ENCODE data around the gene DEGS1.
"Not testable (repeated sequence)": the region's sequence is repeated elsewhere in the genome, so short reads cannot be mapped to it uniquely, and the experiment has no call there.

DEGS1 gene

DNA sequence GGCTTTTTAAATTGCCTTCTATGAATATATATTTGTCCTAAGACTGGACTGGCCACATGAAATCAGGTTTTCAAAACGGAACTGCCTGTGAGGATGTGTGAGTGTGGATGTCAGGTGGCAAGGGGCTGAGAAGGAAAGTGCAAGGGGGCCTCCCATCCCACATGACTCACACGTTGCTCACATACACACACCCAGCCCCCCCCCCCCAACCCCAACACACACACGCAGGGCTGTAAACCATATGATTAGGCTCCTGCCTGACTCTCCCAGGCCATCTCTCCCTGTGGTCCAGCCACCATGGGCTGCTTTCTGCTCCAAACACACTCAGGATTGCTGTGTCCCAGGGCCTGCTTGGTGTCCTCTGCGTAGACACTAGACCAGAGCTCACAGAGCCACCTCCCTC lies 22.4 kb downstream of the DEGS1 start:
- H3K14ac ChIP-seq (ENCODE audit: low read length) = peak overlapping the region; percentile 75
- peak overlapping the region; percentile 70 for H3K27ac ChIP-seq (ENCODE audit: low read depth, low read length)
- H3K9me3 ChIP-seq (ENCODE audit: insufficient read depth, low read depth, low read length) = no peaks in the 10 kb centered on the region
- peaks cover 23 to 27% of the 10 kb centered on the region in 2 experiments for H3K4me1 ChIP-seq (ENCODE audit: control insufficient read depth in 1 of 2, insufficient read depth in 2 of 2, low read length in 2 of 2)
- H3K79me1 ChIP-seq (ENCODE audit: low read length) = peaks cover 18% of the 10 kb centered on the region
- no peaks in the 10 kb centered on the region for H3K27me3 ChIP-seq (ENCODE audit: insufficient read depth, low read length)
- H3K36me3 ChIP-seq (ENCODE audit: control insufficient read depth in 1 of 2, insufficient read depth in 2 of 2, low read length in 2 of 2) = no peaks in the 10 kb centered on the region
- peak overlapping the region; percentile 15 for H3K4me2 ChIP-seq (ENCODE audit: low read length)
- H2BK12ac ChIP-seq (ENCODE audit: low read length) = peak overlapping the region; percentile 65
- peak overlapping the region; percentile 74 for H4K8ac ChIP-seq (ENCODE audit: low read depth, low read length)
- H3K9ac ChIP-seq (ENCODE audit: low read length) = no peak overlapping the region
- peak overlapping the region; percentile 75 for H3K18ac ChIP-seq (ENCODE audit: low read length)
- no peak overlapping the region for H3K23ac ChIP-seq (ENCODE audit: low read length)
- peak; percentile 27 to 36 for DNase-seq
- H2AK5ac ChIP-seq (ENCODE audit: low read length) = peak overlapping the region; percentile 87
- no peak overlapping the region for H3K4me3 ChIP-seq (ENCODE audit: low read depth, low read length)
- no peak overlapping the region for H4K12ac ChIP-seq (ENCODE audit: low read depth, low read length)
- peak overlapping the region; percentile 85 for H4K91ac ChIP-seq (ENCODE audit: low read depth, low read length)
- peak overlapping the region; percentile 40 for H3K4ac ChIP-seq (ENCODE audit: low read depth, low read length)
- peak overlapping the region; percentile 86 for H2BK5ac ChIP-seq (ENCODE audit: low read depth, low read length, poor library complexity)
- peak overlapping the region; percentile 35 for H2AFZ ChIP-seq (ENCODE audit: insufficient read depth, low read length, poor library complexity)
- peak overlapping the region; percentile 63 for H2BK120ac ChIP-seq (ENCODE audit: insufficient read depth, low read length, poor library complexity)
- H3K79me2 ChIP-seq (ENCODE audit: control insufficient read depth, insufficient read depth, low read length, poor library complexity) = peaks cover 2% of the 10 kb centered on the region
- WGBS (ENCODE audit: extremely low coverage, insufficient coverage, insufficient read length) = no CpG with 5 or more reads among the region's 4 CpGs

DNA sequence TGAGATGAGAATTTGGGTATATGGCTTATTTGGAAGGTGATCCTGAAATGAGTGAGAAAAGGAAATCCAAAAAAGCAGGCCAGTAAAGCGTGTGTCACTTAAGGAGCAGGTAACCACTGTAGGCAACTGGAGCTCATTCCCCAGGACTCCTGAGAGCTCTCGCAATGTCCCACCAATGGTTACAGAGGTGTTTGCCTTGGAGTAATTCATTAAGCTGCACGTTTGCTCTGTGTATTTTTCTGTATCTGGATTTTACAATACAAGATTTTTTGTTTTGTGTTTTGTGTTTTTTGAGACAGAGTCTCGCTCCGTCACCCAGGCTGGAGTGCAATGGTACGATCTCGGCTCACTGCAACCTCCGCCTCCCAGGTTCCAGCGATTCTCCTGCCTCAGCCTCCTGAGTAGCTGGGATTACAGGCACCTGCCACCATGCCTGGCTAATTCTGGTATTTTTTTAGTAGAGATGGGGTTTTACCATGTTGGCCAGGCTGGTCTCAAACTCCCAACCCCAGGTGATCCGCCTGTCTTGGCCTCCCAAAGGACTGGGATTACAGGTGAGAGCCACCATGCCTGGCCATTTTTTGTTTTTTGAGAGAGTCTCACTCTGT lies 23.0 kb downstream of the DEGS1 start:
- Histone ChIP-seq H3K14ac (ENCODE audit: low read length) (peak overlapping the region; percentile 75), H2BK5ac (ENCODE audit: low read depth, low read length, poor library complexity) (peak overlapping the region; percentile 86), H3K27ac (ENCODE audit: low read depth, low read length) (peak overlapping the region; percentile 70), H2BK12ac (ENCODE audit: low read length) (peak overlapping the region; percentile 65), H4K8ac (ENCODE audit: low read depth, low read length) (peak overlapping the region; percentile 74), H3K4ac (ENCODE audit: low read depth, low read length) (peak overlapping the region; percentile 40), H2BK120ac (ENCODE audit: insufficient read depth, low read length, poor library complexity) (peak overlapping the region; percentile 63), H3K79me1 (ENCODE audit: low read length) (peaks cover 18% of the 10 kb centered on the region), H2AK5ac (ENCODE audit: low read length) (peak overlapping the region; percentile 64), H3K4me1 (ENCODE audit: control insufficient read depth in 1 of 2, insufficient read depth in 2 of 2, low read length in 2 of 2) (peaks cover 23 to 27% of the 10 kb centered on the region in 2 experiments), H4K91ac (ENCODE audit: low read depth, low read length) (peak overlapping the region; percentile 51)
- H3K23ac ChIP-seq (ENCODE audit: low read length); H3K9ac ChIP-seq (ENCODE audit: low read length); H3K4me2 ChIP-seq (ENCODE audit: low read length); H3K9me3 ChIP-seq (ENCODE audit: insufficient read depth, low read depth, low read length); H3K4me3 ChIP-seq (ENCODE audit: low read depth, low read length); H2AFZ ChIP-seq (ENCODE audit: insufficient read depth, low read length, poor library complexity); H3K18ac ChIP-seq (ENCODE audit: low read length); H3K79me2 ChIP-seq (ENCODE audit: control insufficient read depth, insufficient read depth, low read length, poor library complexity); H4K12ac ChIP-seq (ENCODE audit: low read depth, low read length); DNase-seq; H3K36me3 ChIP-seq (ENCODE audit: control insufficient read depth in 1 of 2, insufficient read depth in 2 of 2, low read length in 2 of 2); H3K27me3 ChIP-seq (ENCODE audit: insufficient read depth, low read length): not testable (repeated sequence)
- no CpG with 5 or more reads among the region's 10 CpGs for WGBS (ENCODE audit: extremely low coverage, insufficient coverage, insufficient read length)

DNA sequence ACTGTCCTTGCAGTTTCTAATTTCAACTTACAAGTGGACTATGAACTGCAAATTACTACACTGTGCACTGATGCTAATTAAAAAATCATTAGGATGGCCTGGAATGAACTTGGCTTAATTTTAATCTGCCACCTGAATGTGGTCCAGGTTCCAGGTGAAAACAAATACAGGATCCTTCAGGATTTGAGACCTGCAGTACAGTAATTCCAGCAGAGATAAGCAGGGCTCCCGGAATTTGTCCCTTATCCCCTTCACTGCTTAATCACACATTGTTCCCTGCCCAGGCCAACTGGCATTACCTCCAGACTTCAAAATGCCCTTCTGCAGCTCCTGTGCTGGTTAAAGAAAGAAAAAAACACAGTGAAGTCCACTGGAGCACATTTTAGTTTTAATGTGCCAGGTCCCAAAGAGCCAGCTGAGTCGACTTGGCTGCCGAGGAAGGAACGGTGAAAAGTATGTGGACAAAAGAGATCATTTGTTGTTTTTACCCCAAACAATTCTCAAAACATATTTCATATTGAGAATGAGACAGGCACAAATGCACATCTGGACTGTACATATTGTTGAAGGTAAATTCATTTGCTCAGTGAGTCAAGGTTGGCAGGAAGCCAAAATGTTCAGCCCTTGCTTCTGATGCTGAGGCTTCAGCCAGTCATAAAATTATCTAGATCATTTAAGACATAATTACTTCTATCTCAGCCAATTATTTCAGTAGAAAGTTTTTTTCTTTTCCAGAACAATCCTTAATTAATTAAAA lies 28.3 kb downstream of the DEGS1 start:
- no peaks in the 10 kb centered on the region for H3K27me3 ChIP-seq (ENCODE audit: insufficient read depth, low read length)
- H2BK5ac ChIP-seq (ENCODE audit: low read depth, low read length, poor library complexity) = no peak overlapping the region
- no peak overlapping the region for H3K9ac ChIP-seq (ENCODE audit: low read length)
- no peak overlapping the region for H3K18ac ChIP-seq (ENCODE audit: low read length)
- H2BK12ac ChIP-seq (ENCODE audit: low read length) = peak overlapping the region; percentile 75
- H3K79me1 ChIP-seq (ENCODE audit: low read length) = peaks cover 6% of the 10 kb centered on the region
- no peak overlapping the region for H2BK120ac ChIP-seq (ENCODE audit: insufficient read depth, low read length, poor library complexity)
- no peak overlapping the region for H4K8ac ChIP-seq (ENCODE audit: low read depth, low read length)
- H3K9me3 ChIP-seq (ENCODE audit: insufficient read depth, low read depth, low read length) = no peaks in the 10 kb centered on the region
- H3K23ac ChIP-seq (ENCODE audit: low read length) = no peak overlapping the region
- H3K27ac ChIP-seq (ENCODE audit: low read depth, low read length) = no peak overlapping the region
- DNase-seq = peak in 1 of 2 donors; percentile 24
- H3K4me1 ChIP-seq (ENCODE audit: control insufficient read depth in 1 of 2, insufficient read depth in 2 of 2, low read length in 2 of 2) = peaks cover 13 to 18% of the 10 kb centered on the region in 2 experiments
- H3K36me3 ChIP-seq (ENCODE audit: control insufficient read depth in 1 of 2, insufficient read depth in 2 of 2, low read length in 2 of 2) = no peaks in the 10 kb centered on the region
- H3K4ac ChIP-seq (ENCODE audit: low read depth, low read length) = no peak overlapping the region
- no peak overlapping the region for H2AK5ac ChIP-seq (ENCODE audit: low read length)
- no peak overlapping the region for H3K14ac ChIP-seq (ENCODE audit: low read length)
- no peak overlapping the region for H3K4me3 ChIP-seq (ENCODE audit: low read depth, low read length)
- no peak overlapping the region for H3K4me2 ChIP-seq (ENCODE audit: low read length)
- H2AFZ ChIP-seq (ENCODE audit: insufficient read depth, low read length, poor library complexity) = no peak overlapping the region
- no peaks in the 10 kb centered on the region for H3K79me2 ChIP-seq (ENCODE audit: control insufficient read depth, insufficient read depth, low read length, poor library complexity)
- H4K91ac ChIP-seq (ENCODE audit: low read depth, low read length) = peak overlapping the region; percentile 58
- WGBS (ENCODE audit: extremely low coverage, insufficient coverage, insufficient read length) = no CpG with 5 or more reads among the region's 4 CpGs
- H4K12ac ChIP-seq (ENCODE audit: low read depth, low read length) = no peak overlapping the region

DNA sequence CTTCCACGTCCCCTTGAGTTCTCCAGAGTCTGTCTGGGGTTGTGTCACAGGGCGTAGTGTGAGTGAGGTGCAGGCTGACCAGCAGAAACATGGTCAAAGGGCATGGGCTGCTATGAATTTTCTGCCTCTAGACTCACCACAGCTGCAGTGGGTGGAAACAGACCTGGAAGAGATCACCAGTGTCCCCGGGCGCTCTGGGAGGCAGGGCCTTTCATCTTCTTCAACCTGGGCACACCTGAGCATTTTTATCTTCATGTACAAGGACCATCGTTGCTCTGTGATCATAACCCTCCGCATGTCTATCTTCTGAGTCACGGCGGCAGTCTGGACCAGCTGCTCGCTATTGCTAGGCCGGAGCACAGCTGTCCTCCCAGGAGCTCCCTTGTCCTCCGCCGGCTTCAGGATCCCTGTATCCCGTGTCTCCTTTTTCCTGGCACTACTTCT lies 29.6 kb downstream of the DEGS1 start:
- Histone ChIP-seq H3K4me3 (ENCODE audit: low read depth, low read length) (no peak overlapping the region), H2AK5ac (ENCODE audit: low read length) (no peak overlapping the region), H3K4ac (ENCODE audit: low read depth, low read length) (no peak overlapping the region), H3K14ac (ENCODE audit: low read length) (peak overlapping the region; percentile 43), H3K9ac (ENCODE audit: low read length) (no peak overlapping the region), H3K27ac (ENCODE audit: low read depth, low read length) (peak overlapping the region; percentile 68), H3K36me3 (ENCODE audit: control insufficient read depth in 1 of 2, insufficient read depth in 2 of 2, low read length in 2 of 2) (no peaks in the 10 kb centered on the region), H3K79me2 (ENCODE audit: control insufficient read depth, insufficient read depth, low read length, poor library complexity) (no peaks in the 10 kb centered on the region), H4K8ac (ENCODE audit: low read depth, low read length) (peak overlapping the region; percentile 14), H2AFZ (ENCODE audit: insufficient read depth, low read length, poor library complexity) (no peak overlapping the region), H2BK5ac (ENCODE audit: low read depth, low read length, poor library complexity) (peak overlapping the region; percentile 50), H4K91ac (ENCODE audit: low read depth, low read length) (peak overlapping the region; percentile 67), H2BK12ac (ENCODE audit: low read length) (peak overlapping the region; percentile 20), H3K4me2 (ENCODE audit: low read length) (peak overlapping the region; percentile 27), H3K27me3 (ENCODE audit: insufficient read depth, low read length) (no peaks in the 10 kb centered on the region), H4K12ac (ENCODE audit: low read depth, low read length) (no peak overlapping the region), H2BK120ac (ENCODE audit: insufficient read depth, low read length, poor library complexity) (peak overlapping the region; percentile 59), H3K4me1 (ENCODE audit: control insufficient read depth in 1 of 2, insufficient read depth in 2 of 2, low read length in 2 of 2) (peaks cover 13 to 18% of the 10 kb centered on the region in 2 experiments), H3K18ac (ENCODE audit: low read length) (no peak overlapping the region), H3K9me3 (ENCODE audit: insufficient read depth, low read depth, low read length) (no peaks in the 10 kb centered on the region), H3K79me1 (ENCODE audit: low read length) (peaks cover 6% of the 10 kb centered on the region), H3K23ac (ENCODE audit: low read length) (no peak overlapping the region)
- no CpG with 5 or more reads among the region's 13 CpGs for WGBS (ENCODE audit: extremely low coverage, insufficient coverage, insufficient read length)
- DNase-seq = peak; percentile 98 to 99

Data from trophoblast cell (in vitro differentiated cells and primary cell).